Measurements from ENCODE around the gene CTDP1.
"Not testable (repeated sequence)": the region's sequence is repeated elsewhere in the genome, so short reads cannot be mapped to it uniquely, and the experiment has no call there.

Gene CTDP1

GRCh38 chr18:79730804-79731203 lies 51.2 kb downstream of the CTDP1 start:
- Histone ChIP-seq H4K91ac (ENCODE audit: low read length) (no peak overlapping the region), H2BK12ac (ENCODE audit: low read length in 2 of 2) (no peak overlapping the region), H2BK5ac (ENCODE audit: low read depth, low read length, poor library complexity, severe bottlenecking) (no peak overlapping the region), H3K4me2 (ENCODE audit: low read length, poor library complexity, severe bottlenecking) (no peak overlapping the region), H3K36me3 (ENCODE audit: control insufficient read depth in 1 of 2, insufficient read depth in 2 of 2, low read depth in 1 of 2, low read length in 2 of 2) (peaks cover 83 to 89% of the 10 kb centered on the region in 2 experiments), H3K27me3 (ENCODE audit: control insufficient read depth in 1 of 2, insufficient read depth in 1 of 2, low read length in 2 of 2) (no peaks in the 10 kb centered on the region), H4K8ac (ENCODE audit: low read length) (no peak overlapping the region), H3K27ac (ENCODE audit: low read length, poor library complexity, severe bottlenecking) (no peak overlapping the region), H2BK15ac (ENCODE audit: low read depth, poor library complexity, severe bottlenecking) (no peak overlapping the region), H3K9me3 (ENCODE audit: control insufficient read depth, low read length) (peaks cover 94% of the 10 kb centered on the region), H2AFZ (ENCODE audit: low read depth, low read length) (no peak overlapping the region), H3K23ac (ENCODE audit: low read length in 2 of 2) (no peak overlapping the region), H3K4ac (ENCODE audit: low read depth in 1 of 2, low read length in 2 of 2) (no peak overlapping the region), H3K18ac (ENCODE audit: low read depth in 1 of 2, low read length in 2 of 2) (no peak overlapping the region), H2BK120ac (ENCODE audit: low read depth, low read length) (no peak overlapping the region), H3K4me1 (ENCODE audit: control insufficient read depth, insufficient read depth, low read depth, low read length) (no peaks in the 10 kb centered on the region), H3K14ac (ENCODE audit: low read length in 2 of 2) (no peak overlapping the region), H3K79me1 (replicated peaks; ENCODE audit: low read length, poor library complexity, severe bottlenecking) (peaks cover 47% of the 10 kb centered on the region), H2AK5ac (ENCODE audit: low read length, severe bottlenecking) (no peak overlapping the region), H3K4me3 (ENCODE audit: insufficient read depth in 1 of 2, low read depth in 1 of 2, low read length in 2 of 2) (peak overlapping the region in 1 of 2 experiments; percentile 58), H3K9ac (ENCODE audit: low read length) (no peak overlapping the region)
- WGBS: 98% methylated on average over 11 of the region's 11 CpGs
- DNase-seq: no peak

GRCh38 chr18:79731881-79732720 lies 52.5 kb downstream of the CTDP1 start:
- H3K23ac ChIP-seq (ENCODE audit: low read length in 2 of 2); H2BK15ac ChIP-seq (ENCODE audit: low read depth, poor library complexity, severe bottlenecking); H3K4me2 ChIP-seq (ENCODE audit: low read length, poor library complexity, severe bottlenecking); H2BK120ac ChIP-seq (ENCODE audit: low read depth, low read length); H4K8ac ChIP-seq (ENCODE audit: low read length); H3K14ac ChIP-seq (ENCODE audit: low read length in 2 of 2); H2AK5ac ChIP-seq (ENCODE audit: low read length, severe bottlenecking); H2AFZ ChIP-seq (ENCODE audit: low read depth, low read length); H2BK5ac ChIP-seq (ENCODE audit: low read depth, low read length, poor library complexity, severe bottlenecking); H4K91ac ChIP-seq (ENCODE audit: low read length); H3K27me3 ChIP-seq (ENCODE audit: control insufficient read depth in 1 of 2, insufficient read depth in 1 of 2, low read length in 2 of 2); H3K4ac ChIP-seq (ENCODE audit: low read depth in 1 of 2, low read length in 2 of 2); H3K4me1 ChIP-seq (ENCODE audit: control insufficient read depth, insufficient read depth, low read depth, low read length); H2BK12ac ChIP-seq (ENCODE audit: low read length in 2 of 2); H3K9ac ChIP-seq (ENCODE audit: low read length); H3K27ac ChIP-seq (ENCODE audit: low read length, poor library complexity, severe bottlenecking); H3K18ac ChIP-seq (ENCODE audit: low read depth in 1 of 2, low read length in 2 of 2): not testable (repeated sequence)
- Histone ChIP-seq H3K9me3 (ENCODE audit: control insufficient read depth, low read length) (peaks cover 97% of the 10 kb centered on the region), H3K79me1 (replicated peaks; ENCODE audit: low read length, poor library complexity, severe bottlenecking) (peaks cover 48% of the 10 kb centered on the region), H3K36me3 (ENCODE audit: control insufficient read depth in 1 of 2, insufficient read depth in 2 of 2, low read depth in 1 of 2, low read length in 2 of 2) (peaks cover 86 to 94% of the 10 kb centered on the region in 2 experiments), H3K4me3 (ENCODE audit: insufficient read depth in 1 of 2, low read depth in 1 of 2, low read length in 2 of 2) (peak overlapping the region in 1 of 2 experiments; percentile 58)
- peak; percentile 28 for DNase-seq
- over 99% methylated on average over 14 of the region's 17 CpGs for WGBS

GRCh38 chr18:79732721-79733025 lies 53.1 kb downstream of the CTDP1 start:
- Histone ChIP-seq H3K4me3 (ENCODE audit: insufficient read depth in 1 of 2, low read depth in 1 of 2, low read length in 2 of 2) (peak overlapping the region in 1 of 2 experiments; percentile 58), H4K91ac (ENCODE audit: low read length) (no peak overlapping the region), H2BK120ac (ENCODE audit: low read depth, low read length) (no peak overlapping the region), H3K79me1 (replicated peaks; ENCODE audit: low read length, poor library complexity, severe bottlenecking) (peaks cover 47% of the 10 kb centered on the region), H3K27me3 (ENCODE audit: control insufficient read depth in 1 of 2, insufficient read depth in 1 of 2, low read length in 2 of 2) (no peaks in the 10 kb centered on the region), H2AFZ (ENCODE audit: low read depth, low read length) (no peak overlapping the region), H3K36me3 (ENCODE audit: control insufficient read depth in 1 of 2, insufficient read depth in 2 of 2, low read depth in 1 of 2, low read length in 2 of 2) (peaks cover 85 to 96% of the 10 kb centered on the region in 2 experiments), H3K23ac (ENCODE audit: low read length in 2 of 2) (no peak overlapping the region), H3K14ac (ENCODE audit: low read length in 2 of 2) (no peak overlapping the region), H3K18ac (ENCODE audit: low read depth in 1 of 2, low read length in 2 of 2) (no peak overlapping the region), H3K9ac (ENCODE audit: low read length) (no peak overlapping the region), H4K8ac (ENCODE audit: low read length) (no peak overlapping the region), H3K4me1 (ENCODE audit: control insufficient read depth, insufficient read depth, low read depth, low read length) (no peaks in the 10 kb centered on the region), H3K4ac (ENCODE audit: low read depth in 1 of 2, low read length in 2 of 2) (no peak overlapping the region), H2AK5ac (ENCODE audit: low read length, severe bottlenecking) (no peak overlapping the region), H2BK5ac (ENCODE audit: low read depth, low read length, poor library complexity, severe bottlenecking) (no peak overlapping the region), H3K27ac (ENCODE audit: low read length, poor library complexity, severe bottlenecking) (no peak overlapping the region), H2BK15ac (ENCODE audit: low read depth, poor library complexity, severe bottlenecking) (no peak overlapping the region), H3K4me2 (ENCODE audit: low read length, poor library complexity, severe bottlenecking) (no peak overlapping the region), H3K9me3 (ENCODE audit: control insufficient read depth, low read length) (peaks cover 98% of the 10 kb centered on the region), H2BK12ac (ENCODE audit: low read length in 2 of 2) (no peak overlapping the region)
- DNase-seq: peak; percentile 8
- 97% methylated on average over 9 of the region's 9 CpGs for WGBS

- WGBS: 96% methylated on average over 38 of the region's 38 CpGs
Observed at GRCh38 chr18:79733135-79733701, 53.6 kb downstream of the CTDP1 start.

More at GRCh38 chr18:79733135-79733701, 53.6 kb downstream of the CTDP1 start:
- no peak overlapping the region for H2AK5ac ChIP-seq (ENCODE audit: low read length, severe bottlenecking)
- H3K4me2 ChIP-seq (ENCODE audit: low read length, poor library complexity, severe bottlenecking): no peak overlapping the region
- H3K9me3 ChIP-seq (ENCODE audit: control insufficient read depth, low read length): peaks cover 98% of the 10 kb centered on the region
- H4K8ac ChIP-seq (ENCODE audit: low read length): no peak overlapping the region
- H3K18ac ChIP-seq (ENCODE audit: low read depth in 1 of 2, low read length in 2 of 2): no peak overlapping the region
- no peak overlapping the region for H3K4ac ChIP-seq (ENCODE audit: low read depth in 1 of 2, low read length in 2 of 2)
- H2AFZ ChIP-seq (ENCODE audit: low read depth, low read length): no peak overlapping the region
- H3K36me3 ChIP-seq (ENCODE audit: control insufficient read depth in 1 of 2, insufficient read depth in 2 of 2, low read depth in 1 of 2, low read length in 2 of 2): peaks cover 89 to 98% of the 10 kb centered on the region in 2 experiments
- H3K79me1 ChIP-seq (replicated peaks; ENCODE audit: low read length, poor library complexity, severe bottlenecking): peaks cover 49% of the 10 kb centered on the region
- H3K23ac ChIP-seq (ENCODE audit: low read length in 2 of 2): no peak overlapping the region
- peak overlapping the region in 1 of 2 experiments; percentile 58 for H3K4me3 ChIP-seq (ENCODE audit: insufficient read depth in 1 of 2, low read depth in 1 of 2, low read length in 2 of 2)
- H3K14ac ChIP-seq (ENCODE audit: low read length in 2 of 2): no peak overlapping the region
- H2BK15ac ChIP-seq (ENCODE audit: low read depth, poor library complexity, severe bottlenecking): no peak overlapping the region
- H2BK12ac ChIP-seq (ENCODE audit: low read length in 2 of 2): no peak overlapping the region
- H3K27me3 ChIP-seq (ENCODE audit: control insufficient read depth in 1 of 2, insufficient read depth in 1 of 2, low read length in 2 of 2): no peaks in the 10 kb centered on the region
- no peak overlapping the region for H2BK120ac ChIP-seq (ENCODE audit: low read depth, low read length)
- H3K9ac ChIP-seq (ENCODE audit: low read length): no peak overlapping the region
- H3K4me1 ChIP-seq (ENCODE audit: control insufficient read depth, insufficient read depth, low read depth, low read length): no peaks in the 10 kb centered on the region
- no peak for DNase-seq
- H2BK5ac ChIP-seq (ENCODE audit: low read depth, low read length, poor library complexity, severe bottlenecking): no peak overlapping the region
- no peak overlapping the region for H3K27ac ChIP-seq (ENCODE audit: low read length, poor library complexity, severe bottlenecking)
- no peak overlapping the region for H4K91ac ChIP-seq (ENCODE audit: low read length)

All from mesenchymal stem cell (in vitro differentiated cells and primary cell).